Ammon's horn (tissue), 1 donor: ENCODE results near the gene CCDC54.

ENCODE experiments used
- DNase-seq: peaks from one replicate; pipeline ENCODE4 v3.0.0-alpha.2; 2016; ENCODE audit warnings: low spot score

The CCDC54 gene

DNA sequence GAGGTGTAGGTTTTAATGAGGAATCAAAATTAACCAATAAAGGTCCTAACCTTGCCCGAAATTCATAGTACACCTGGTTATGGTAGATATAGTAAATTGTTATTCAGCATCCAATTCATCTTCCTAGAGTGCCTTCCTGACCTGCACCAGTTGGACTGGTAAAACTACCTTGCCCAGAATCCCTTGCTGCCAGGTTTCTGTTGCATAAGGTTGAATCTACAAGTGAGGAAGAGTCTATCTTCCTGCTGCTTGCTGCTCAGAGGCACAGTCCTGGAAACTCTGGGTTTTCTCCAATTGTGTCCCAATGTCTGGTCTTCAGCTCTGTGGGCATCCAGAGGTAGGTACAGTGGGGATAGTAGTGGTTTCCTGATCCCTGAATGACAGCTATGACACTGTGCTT is 17.3 kb downstream of the CCDC54 start:
- DNase-seq: no peak

DNA sequence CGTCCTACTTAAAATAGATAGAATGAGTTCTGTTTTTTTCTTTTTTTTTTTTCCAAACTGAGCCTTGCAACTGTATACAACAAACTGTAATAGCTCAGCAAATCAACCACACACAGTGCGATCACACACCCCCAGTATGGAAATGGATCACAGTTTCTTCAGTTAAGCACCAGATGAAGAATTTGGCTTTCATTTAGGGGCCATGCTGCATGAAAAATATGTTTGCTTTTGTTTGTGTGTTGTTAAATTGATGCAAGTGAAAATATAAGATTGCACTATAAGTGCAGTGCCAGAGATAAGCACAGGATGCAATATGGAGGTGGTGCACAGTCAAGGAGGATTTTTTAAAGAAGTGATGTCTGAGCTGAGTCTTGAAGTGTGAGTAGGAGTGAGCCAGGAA is 17.8 kb downstream of the CCDC54 start:
- no peak for DNase-seq

DNA sequence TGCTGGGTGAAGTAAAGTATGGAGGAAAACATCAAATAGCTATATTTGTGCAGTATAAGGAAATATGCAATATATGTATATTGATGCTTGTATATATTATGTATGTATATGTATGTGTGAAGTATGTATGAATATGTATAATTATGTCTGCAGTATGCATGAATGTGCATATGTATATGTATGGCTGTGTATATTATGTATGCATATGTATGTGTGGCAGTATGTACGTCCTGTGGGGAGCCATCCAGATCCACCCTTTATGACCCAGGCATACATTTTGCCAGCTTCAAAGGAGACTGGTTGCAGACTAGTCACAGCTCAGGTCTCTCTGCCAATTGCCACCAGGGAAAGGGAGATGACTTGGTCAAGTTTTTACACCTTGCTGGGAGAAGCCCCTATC is 24.1 kb downstream of the CCDC54 start:
- no peak for DNase-seq

DNA sequence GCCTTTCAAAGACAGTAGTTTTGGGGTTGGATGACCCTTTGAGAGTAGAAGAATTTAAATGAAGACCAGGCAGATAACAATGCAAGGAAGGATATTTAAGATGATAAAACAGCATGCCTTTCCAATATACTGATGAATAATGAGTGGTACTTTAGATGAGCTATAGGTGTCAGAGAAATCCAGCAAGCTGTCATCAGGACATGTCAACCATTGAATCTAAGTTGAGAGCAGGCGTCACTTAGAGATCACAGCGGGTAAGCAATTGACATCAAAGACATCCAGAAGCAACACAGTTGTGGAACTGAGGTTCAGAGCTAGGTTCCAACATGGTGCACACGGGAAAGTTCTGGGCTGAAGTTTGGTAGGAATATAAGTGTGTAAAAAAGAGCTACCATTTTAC is 25.0 kb downstream of the CCDC54 start:
- no peak for DNase-seq

DNA sequence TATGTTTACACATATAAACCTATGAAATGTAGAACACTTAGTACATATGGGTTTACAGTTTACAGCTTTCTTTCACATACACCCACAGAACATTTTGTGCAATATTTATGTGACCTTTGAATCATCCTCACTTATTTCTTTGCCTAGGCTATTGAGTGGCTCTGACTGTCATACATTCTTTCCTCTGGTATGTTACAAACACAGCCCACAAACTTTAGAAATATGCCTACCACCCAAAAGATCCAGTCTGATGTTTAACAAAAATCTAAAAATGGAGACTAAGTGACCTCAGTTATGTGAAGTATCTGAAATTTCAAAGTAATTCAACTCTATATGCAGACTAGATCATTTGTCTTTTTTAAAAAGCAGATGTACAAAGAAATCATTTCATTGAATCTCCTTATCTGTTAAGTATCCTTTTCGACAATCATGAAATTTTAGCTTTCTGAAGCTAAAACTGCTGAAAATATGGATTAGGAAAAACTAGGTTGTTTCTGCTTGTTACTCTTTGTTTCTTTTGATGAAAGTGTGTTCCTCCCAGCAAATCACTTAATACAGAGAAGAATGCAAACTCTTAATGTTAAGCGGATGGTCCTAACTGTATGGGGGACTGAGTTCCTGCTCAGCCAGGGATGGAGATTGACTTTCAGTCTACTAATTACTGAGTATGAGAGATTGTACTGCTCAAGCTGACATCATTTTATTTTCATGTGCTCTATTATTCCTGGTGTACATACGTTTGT is 27.7 kb downstream of the CCDC54 start:
- DNase-seq: no peak

DNA sequence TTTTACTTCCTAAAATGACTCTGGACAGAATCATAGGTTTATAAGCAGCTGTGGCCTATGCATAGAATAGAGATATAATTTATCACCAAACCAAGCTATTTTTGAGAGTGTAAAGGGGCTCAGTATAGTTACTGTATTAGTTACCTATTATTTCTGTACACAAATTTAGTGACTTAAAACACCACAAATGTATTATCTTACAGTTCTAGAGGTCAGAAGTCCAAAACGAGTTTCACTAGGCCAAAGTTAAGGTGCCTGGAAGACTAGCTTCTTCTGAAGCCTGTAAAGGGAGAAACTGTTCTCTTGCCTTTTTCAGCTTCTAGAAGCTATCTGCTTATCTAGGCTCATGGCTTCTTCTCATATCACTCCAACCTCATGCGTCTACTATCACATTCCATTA is 30.1 kb downstream of the CCDC54 start:
- no peak for DNase-seq

DNA sequence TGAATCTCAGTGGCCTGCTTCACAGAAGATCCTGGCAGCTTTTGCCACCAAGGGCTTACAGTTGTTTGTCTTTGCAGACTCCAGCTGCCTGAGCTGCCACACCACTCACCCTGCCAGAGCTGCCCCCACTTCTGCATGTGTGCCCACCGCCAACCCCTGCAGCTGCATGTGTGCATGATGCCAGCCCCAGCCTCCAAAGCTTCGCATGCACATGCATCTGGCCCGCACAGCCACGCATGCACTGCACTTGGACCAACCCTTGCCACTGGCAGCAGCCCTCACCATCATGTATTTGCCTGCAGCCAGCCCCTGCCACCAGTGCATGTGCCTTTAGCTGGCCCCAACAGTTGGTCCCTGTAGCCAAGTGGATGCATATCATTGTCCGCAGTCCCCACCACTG is 31.3 kb downstream of the CCDC54 start:
- DNase-seq: no peak

DNA sequence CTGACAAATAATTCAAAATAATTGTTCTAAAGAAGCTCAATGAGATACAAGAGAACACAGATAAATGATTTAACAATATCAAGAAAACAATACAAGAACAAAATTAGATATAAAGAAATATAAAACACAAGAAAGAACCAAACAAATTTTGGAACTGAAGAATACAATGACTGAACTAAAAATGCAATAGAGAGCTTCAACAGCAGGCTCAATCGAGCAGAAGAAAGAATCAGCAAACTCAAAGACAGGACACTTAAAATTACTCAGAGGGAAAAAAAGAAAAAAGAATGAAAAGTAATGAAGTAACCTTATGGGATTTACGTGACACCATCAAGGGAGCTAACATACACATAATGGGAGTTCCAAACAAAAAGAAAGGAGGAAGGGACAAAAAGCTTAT is 32.1 kb downstream of the CCDC54 start:
- no peak for DNase-seq

DNA sequence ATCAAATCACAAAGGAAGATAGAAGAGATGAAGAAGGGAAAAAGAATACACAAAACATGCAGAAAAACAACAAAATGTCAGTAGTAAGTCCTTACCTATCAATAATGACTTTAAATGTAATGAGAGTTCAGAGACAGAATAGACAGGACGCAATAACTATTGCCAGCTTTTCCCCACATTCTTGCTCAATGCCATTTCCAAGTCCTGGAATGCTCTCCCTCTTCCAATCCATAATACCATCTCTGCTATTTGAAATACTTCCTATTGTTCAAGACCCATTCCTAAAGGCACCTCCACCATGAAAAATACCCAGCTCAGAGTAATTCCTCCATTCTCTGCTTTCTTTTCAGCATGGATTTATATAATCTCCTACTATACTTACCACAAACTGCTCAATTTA is 33.4 kb downstream of the CCDC54 start:
- DNase-seq: no peak

DNA sequence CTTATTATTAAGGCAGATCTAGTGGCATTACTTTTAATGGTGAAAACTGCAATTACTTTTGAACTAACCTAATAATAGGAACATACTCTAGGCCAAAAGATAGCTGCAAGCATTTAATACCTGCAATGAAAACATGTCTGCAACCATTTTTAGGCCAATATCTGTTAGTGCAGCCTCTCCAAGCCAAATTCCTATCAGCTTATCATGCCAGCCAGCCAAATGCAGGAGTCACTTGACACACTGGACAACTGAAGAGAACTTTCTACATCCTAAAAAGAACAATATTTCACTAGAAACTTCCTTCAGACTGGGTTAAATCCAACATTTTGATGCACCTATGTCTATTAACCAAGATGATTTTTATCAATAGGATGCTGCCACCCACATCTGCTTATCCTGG is 33.8 kb downstream of the CCDC54 start:
- no peak for DNase-seq

DNA sequence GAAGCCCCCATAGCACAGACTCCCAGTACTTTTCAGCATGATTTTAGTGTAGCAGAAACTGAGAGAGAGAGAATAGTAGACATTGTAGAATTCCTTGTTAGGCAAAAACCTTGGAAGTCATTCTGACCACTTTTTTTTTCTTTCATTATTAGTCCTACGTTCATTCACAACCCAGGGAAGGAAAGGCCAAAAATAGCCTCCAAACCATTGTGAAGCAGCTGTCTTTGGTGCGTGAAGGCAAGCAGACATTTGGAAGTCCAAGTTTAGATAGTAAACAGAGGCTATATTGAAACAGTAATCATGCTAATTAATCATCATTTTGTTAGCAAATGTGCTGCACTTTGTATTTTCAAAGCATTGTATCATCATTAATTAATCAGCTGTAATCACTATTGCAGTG is 34.5 kb downstream of the CCDC54 start:
- no peak for DNase-seq

DNA sequence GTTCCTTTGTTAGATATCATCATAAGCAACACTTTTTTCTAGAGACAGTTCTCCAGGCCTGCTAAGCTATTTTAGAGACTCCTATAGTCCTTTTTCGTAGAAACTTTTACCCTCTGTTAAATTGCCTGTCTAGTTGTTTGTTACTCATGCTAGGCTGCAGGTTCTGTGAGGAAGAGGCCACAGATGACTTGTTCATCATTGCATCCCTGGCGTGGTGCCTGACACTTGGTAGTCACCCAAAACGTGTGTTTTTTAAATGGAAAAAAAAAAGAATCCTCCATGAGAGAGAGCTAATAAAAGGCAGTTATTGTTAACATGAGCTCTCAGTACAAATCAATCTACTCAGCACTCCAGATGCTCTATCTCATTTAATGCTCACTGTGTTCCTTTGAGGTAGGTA is 35.1 kb downstream of the CCDC54 start:
- peak; percentile 35 for DNase-seq

DNA sequence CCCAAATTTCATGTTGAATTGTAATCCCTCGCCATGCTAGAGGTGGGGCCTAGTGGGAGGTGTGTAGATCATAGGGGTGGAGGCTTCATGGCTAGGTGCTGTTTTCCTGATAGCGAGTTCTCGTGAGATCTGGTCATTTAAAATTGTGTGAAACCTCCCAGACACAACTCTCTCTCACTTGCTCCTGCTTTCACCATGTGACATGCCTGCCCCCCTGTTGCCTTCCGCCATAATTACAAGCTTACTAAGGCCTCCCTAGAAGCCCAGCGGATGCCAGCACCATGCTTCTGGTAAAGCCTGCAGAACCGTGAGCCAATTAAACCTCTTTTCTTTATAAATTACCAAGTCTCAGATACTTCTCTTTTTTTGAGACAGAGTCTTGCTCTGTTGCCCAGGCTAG is 36.0 kb downstream of the CCDC54 start:
- DNase-seq: no peak

DNA sequence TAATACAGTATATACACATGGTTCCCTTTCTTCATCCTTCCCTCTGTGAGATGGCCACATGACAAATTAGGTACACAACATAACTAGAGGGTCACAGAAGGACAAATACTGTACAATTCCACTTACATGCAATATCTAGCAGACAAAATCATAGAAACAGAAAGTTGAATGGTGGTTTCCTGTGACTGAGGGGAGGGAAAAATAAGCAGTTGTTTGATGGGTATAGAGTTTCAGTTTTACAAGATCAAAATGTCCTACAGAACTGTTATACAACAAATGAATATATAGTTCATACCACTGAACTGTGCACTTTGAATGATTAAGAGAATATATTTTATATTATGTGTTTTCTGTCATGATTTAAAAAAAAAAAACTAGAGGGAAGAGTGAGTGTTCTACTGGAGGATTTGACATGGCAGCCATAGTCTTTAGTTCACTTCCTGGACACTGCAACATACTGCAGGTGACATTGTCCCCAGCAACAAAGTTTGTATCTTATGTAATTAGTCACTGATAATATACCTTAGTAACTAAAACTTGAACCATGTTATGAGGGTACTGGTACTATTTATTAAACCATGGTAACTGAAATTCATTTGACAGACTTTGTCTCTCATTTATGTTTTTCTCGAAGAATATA is 37.2 kb downstream of the CCDC54 start:
- no peak for DNase-seq

DNA sequence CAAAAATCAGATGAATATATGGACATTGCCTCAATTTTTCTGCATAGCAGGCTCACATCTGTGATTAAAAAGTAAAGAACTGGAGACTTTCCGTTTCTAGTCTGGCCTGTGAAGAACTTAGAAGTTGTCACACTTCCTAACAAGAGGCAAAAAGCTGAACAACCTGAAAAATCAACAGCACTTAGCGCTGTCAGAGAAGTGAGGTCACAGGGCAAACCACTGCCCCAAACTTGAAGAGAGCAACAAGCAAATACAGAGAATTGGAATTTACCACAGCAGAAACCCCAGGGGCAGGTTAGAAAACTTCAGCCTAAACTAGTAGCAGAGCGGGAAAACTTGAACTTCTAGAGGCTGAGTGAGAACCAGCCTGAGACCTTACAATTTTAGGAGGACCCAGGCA is 38.9 kb downstream of the CCDC54 start:
- DNase-seq: no peak

DNA sequence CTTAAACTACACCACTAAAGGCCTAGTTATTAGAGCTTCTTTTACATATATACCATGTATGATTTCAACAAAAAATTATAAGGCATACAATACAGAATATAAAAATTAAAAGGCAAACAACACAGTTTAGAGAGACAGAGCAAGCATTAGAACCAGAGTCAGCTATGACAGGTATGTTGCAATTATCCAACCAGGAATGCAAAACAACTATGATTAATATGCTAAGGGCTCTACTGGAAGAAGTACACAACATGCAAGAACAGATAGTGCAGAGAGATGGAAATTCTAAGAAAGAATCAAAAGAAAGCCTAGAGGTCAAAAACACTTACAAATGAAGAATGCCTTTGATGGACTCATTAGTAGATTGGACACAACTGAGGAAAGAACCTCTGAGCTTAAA is 39.6 kb downstream of the CCDC54 start:
- DNase-seq: no peak

DNA sequence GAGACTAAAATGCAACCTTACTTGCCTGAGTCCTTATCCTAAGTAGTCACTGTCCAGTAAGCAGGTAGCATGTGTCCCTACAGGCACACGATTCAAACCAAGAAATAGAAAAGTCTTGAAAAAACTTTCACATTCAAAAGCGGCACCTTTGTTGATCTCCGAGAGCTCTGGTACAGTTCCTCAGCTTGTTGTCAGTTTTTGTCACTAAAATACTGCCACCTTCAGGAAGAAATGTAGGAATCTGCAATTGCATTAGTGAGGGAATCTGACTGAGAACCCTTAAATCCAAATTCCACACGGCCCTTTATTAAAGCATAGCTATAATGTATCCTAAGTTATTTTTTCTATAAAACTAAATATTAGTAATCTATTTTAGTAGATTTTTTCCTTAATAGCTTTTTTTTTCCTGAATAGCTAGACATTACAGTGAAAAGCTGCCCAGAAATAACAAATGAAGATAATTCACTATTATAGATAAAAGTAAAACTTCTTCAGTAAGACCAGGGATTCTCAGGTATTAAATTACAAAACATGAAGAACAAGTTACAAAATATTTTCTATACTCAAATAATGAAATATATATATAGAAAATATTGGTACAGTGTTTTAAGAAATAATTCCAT is 44.0 kb downstream of the CCDC54 start:
- peak; percentile 89 for DNase-seq

DNA sequence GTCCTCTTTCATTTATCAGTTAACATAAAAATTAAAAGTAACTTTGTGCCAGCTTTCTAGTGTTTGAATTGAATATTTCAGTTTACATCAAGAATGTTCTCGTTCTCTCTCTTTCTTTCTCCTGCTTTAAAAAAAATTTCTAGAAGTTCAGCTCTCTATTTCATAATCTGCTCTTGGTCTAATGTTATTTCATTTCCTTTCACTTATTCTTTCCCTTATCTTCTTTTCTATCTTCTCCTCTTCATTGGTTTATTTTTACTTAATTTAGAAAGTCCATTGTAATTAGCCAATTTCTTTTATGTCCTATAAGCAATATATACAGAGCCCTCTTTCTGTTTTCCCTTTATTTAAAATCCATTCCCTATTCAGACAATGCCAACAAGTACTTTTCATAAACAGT is 44.6 kb downstream of the CCDC54 start:
- DNase-seq: no peak

DNA sequence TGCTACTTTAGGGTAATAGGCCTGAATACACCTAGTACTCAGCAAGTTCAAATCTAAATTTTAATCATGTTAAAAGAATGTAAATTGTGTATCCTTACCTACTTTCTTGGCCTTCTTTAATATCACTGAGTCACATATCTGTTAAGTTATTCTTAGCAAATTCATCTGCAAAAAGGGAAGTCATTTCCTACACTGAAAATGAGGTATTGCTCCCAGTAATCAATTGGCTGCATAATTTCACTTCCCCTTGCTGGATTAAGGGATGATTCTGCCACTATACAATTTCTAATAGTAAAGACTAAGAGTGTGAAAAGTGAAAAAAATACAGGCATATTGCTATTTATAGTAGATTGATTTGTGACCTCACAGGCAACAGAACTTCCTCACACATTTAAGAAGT is 47.8 kb downstream of the CCDC54 start:
- no peak for DNase-seq

DNA sequence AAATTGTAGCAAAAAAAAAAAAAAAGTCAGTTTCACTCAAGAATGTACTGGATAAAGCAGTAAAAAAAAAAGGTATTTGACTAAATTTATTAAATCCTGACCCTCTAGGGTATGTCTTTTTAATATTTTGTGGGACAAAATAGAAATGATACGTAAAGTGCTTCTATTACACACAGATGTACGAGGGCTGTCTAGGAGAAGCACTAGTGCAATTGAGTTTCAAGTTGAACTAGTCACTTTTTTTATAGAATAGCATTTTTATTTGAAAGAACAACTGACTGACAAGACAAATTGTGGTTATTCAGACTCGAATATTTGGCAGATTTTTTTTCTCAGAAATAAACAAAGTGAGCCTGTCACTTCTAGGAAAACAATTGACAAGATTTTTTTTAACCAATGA is 49.0 kb downstream of the CCDC54 start:
- DNase-seq: no peak
